ENCODE results near the gene SRPX.

DNA sequence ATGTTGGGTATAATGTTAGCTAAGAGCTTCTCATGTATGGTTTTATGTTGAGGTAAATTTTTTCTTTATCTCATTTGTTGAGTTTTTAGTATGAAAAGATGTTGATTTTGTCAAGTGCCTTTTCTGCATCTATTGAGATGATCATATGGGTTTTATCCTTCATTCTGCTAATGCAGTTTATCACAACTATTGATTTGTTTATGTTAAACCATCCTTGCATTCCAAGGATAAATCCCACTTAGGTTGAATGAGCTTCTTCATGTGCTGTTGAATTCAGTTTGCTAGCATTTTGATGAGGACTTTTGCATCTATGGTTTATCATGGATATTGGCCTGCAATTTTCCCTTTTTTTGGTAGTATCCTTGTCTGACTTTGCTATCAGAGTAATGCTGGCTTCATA, 121.0 kb downstream of the SRPX start:
- TF ChIP-seq EZH2 (IDR thresholded peaks at IDR 0.05) (no peak), CTCF (IDR thresholded peaks at IDR 0.05) (no peak)
